MCF 10A (cell line): ENCODE results near the gene IFI27L1. TPM values are rescaled to one million over a fixed set of nuclear protein-coding genes. Genes with fewer than 3 reads are reported as not detected.

Experiments used
- BruUV-seq: library from RNA; stranded (reverse); fragments of 400-500 nt; replicated peaks from 2 replicates; lab custom pipeline; 2021; lab: Mats Ljungman, UMichigan
- CTCF ChIA-PET: fragments of 300-600 bp; sonication (Branson Sonifier 250); formaldehyde crosslinking; extraction: SDS; loops from one replicate; lab custom pipeline; 2021; ENCODE audit warnings: antibody characterized with exemption, inconsistent platforms; lab: Yijun Ruan, JAX
- POLR2A ChIA-PET: fragments of 300-600, 350-650 bp; sonication (Branson Sonifier 250); formaldehyde crosslinking; extraction: SDS; loops from one replicate; lab custom pipeline; 2020; ENCODE audit warnings: antibody characterized with exemption, inconsistent platforms; lab: Yijun Ruan, JAX
- DNase-seq: peaks from one replicate; pipeline ENCODE4 v3.0.0-alpha.2; 2018; ENCODE audit not compliant: unreplicated experiment
- H3K27ac Mint-ChIP-seq: one replicate; pipeline ENCODE4 v1.8.0; 2022; ENCODE audit warnings: mild to moderate bottlenecking, low read depth, mixed read lengths; ENCODE audit not compliant: unreplicated experiment
- H3K27me3 Mint-ChIP-seq: one replicate; pipeline ENCODE4 v1.8.0; 2022; ENCODE audit warnings: mixed read lengths; ENCODE audit not compliant: insufficient read depth, unreplicated experiment
- H3K36me3 Mint-ChIP-seq: one replicate; pipeline ENCODE4 v1.8.0; 2022; ENCODE audit warnings: mild to moderate bottlenecking, moderate library complexity, mixed read lengths; ENCODE audit not compliant: insufficient read depth, unreplicated experiment
- H3K4me1 Mint-ChIP-seq: one replicate; pipeline ENCODE4 v1.8.0; 2022; ENCODE audit warnings: mixed read lengths; ENCODE audit not compliant: insufficient read depth, unreplicated experiment
- H3K4me3 Mint-ChIP-seq: one replicate; pipeline ENCODE4 v1.8.0; 2022; ENCODE audit warnings: mild to moderate bottlenecking, moderate library complexity, mixed read lengths; ENCODE audit not compliant: unreplicated experiment
- H3K9me3 Mint-ChIP-seq: one replicate; pipeline ENCODE4 v1.8.0; 2022; ENCODE audit warnings: mixed read lengths; ENCODE audit not compliant: unreplicated experiment
- intact Hi-C: fragments of 100-400 bp; cut with micrococcal nuclease; formaldehyde crosslinking; loops from 2 replicates; pipeline ENCODE4 v1.14.1; 2022
- total RNA-seq: library from RNA; stranded (reverse); gene quantifications from 2 replicates; pipeline ENCODE4 v1.2.3, GENCODE V29; 2022
- TF ChIP-seq, protein P1 (sequence below): fragments of 200-600 bp; IDR thresholded peaks from one replicate; pipeline ENCODE4 v1.8.0; 2022; ENCODE audit warnings: antibody characterized with exemption, mild to moderate bottlenecking; ENCODE audit not compliant: unreplicated experiment

Gene IFI27L1
- total RNA-seq, 1 experiment from 2014 or later: 18.4 TPM

GRCh38 chr14:94044476-94045091 is 36.5 kb upstream of the IFI27L1 start:
- Mint-ChIP-seq H3K4me1 (no peaks in the 10 kb centered on the region), H3K36me3 (peaks cover 55% of the 10 kb centered on the region), H3K9me3 (no peaks in the 10 kb centered on the region), H3K27me3 (no peaks in the 10 kb centered on the region), H3K27ac (no peak overlapping the region), H3K4me3 (no peak overlapping the region)
- ChIA-PET CTCF (interaction anchor here (0.7 kb wide), 1 partner anchor 9 kb away, joined by 3 read pairs; no protein-coding TSS in a partner anchor), POLR2A (no interaction called here)
- TF ChIP-seq, protein P1, sequence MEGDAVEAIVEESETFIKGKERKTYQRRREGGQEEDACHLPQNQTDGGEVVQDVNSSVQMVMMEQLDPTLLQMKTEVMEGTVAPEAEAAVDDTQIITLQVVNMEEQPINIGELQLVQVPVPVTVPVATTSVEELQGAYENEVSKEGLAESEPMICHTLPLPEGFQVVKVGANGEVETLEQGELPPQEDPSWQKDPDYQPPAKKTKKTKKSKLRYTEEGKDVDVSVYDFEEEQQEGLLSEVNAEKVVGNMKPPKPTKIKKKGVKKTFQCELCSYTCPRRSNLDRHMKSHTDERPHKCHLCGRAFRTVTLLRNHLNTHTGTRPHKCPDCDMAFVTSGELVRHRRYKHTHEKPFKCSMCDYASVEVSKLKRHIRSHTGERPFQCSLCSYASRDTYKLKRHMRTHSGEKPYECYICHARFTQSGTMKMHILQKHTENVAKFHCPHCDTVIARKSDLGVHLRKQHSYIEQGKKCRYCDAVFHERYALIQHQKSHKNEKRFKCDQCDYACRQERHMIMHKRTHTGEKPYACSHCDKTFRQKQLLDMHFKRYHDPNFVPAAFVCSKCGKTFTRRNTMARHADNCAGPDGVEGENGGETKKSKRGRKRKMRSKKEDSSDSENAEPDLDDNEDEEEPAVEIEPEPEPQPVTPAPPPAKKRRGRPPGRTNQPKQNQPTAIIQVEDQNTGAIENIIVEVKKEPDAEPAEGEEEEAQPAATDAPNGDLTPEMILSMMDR: no peak
- no peak for DNase-seq
- intact Hi-C loops: no loop called here
- BruUV-seq: no TSS peak

DNA sequence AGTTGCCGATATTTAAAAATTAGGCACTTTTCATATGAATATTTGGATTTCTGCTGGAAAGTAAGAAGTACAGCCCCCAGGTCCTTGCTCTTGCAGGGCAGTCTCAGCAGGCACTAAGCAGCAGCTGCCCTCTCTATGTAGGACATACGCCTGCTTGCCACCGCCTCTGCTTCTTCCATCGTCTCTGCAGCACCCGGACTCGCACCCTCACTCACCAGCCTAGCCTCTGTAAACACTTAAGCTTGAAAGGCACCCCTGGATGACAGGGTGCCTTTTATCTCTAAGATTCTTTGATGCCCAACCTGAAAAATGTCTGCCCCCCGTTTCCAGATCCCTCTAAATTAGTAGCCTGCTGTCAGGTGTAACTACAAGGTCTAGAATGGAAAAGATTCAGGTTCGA is 36.0 kb upstream of the IFI27L1 start:
- no peak for DNase-seq
- H3K9me3 Mint-ChIP-seq: no peaks in the 10 kb centered on the region
- intact Hi-C loops: no loop called here
- no peak overlapping the region for H3K27ac Mint-ChIP-seq
- no TSS peak for BruUV-seq
- no peak overlapping the region for H3K4me3 Mint-ChIP-seq
- TF ChIP-seq, protein P1: no peak
- ChIA-PET POLR2A (no interaction called here), CTCF (interaction anchor here (0.7 to 1.8 kb wide), 2 partner anchors 8 to 9 kb away, joined by 3 to 8 read pairs; no protein-coding TSS in a partner anchor)
- H3K36me3 Mint-ChIP-seq: peaks cover 60% of the 10 kb centered on the region
- no peaks in the 10 kb centered on the region for H3K4me1 Mint-ChIP-seq
- H3K27me3 Mint-ChIP-seq: no peaks in the 10 kb centered on the region

- Mint-ChIP-seq H3K4me1 (no peaks in the 10 kb centered on the region), H3K4me3 (no peak overlapping the region), H3K27me3 (no peaks in the 10 kb centered on the region), H3K36me3 (peaks cover 67% of the 10 kb centered on the region), H3K9me3 (no peaks in the 10 kb centered on the region), H3K27ac (no peak overlapping the region)
- BruUV-seq: no TSS peak
- no peak for DNase-seq
- intact Hi-C loops: no loop called here
- ChIA-PET CTCF (interaction anchor here (1.8 kb wide), 1 partner anchor 9 kb away, joined by 8 read pairs; no protein-coding TSS in a partner anchor), POLR2A (no interaction called here)
- TF ChIP-seq, protein P1: no peak
Measured at GRCh38 chr14:94045563-94046345, 35.4 kb upstream of the IFI27L1 start.

- no TSS peak for BruUV-seq
- Mint-ChIP-seq H3K27me3 (no peaks in the 10 kb centered on the region), H3K4me1 (no peaks in the 10 kb centered on the region), H3K27ac (no peak overlapping the region), H3K9me3 (no peaks in the 10 kb centered on the region), H3K4me3 (no peak overlapping the region), H3K36me3 (peaks cover 75% of the 10 kb centered on the region)
- CTCF ChIA-PET: interaction anchor here (0.5 to 1.8 kb wide), 4 partner anchors 10 to 1292 kb away, joined by 3 to 8 read pairs (median 5); no protein-coding TSS in a partner anchor
- TF ChIP-seq, protein P1: no peak
- no peak for DNase-seq
- intact Hi-C loops: no loop called here
- POLR2A ChIA-PET: no interaction called here
Measured at GRCh38 chr14:94046696-94047250, 34.3 kb upstream of the IFI27L1 start.
